Endothelial cell (in vitro differentiated cells): Measurements from ENCODE around the gene MXRA7. TPM values are rescaled to one million over a fixed set of nuclear protein-coding genes. Genes with fewer than 3 reads are reported as not detected.
A peak's percentile ranks its signal among the peaks of the same experiment; 100 is the strongest.

Source experiments
- DNase-seq: peaks from one replicate; pipeline ENCODE4 v3.0.0; 2021; ENCODE audit warnings: low spot score
- H3K27ac Mint-ChIP-seq: one replicate; pipeline ENCODE4 v1.8.0; 2021; ENCODE audit warnings: mixed read lengths, inconsistent platforms; ENCODE audit not compliant: unreplicated experiment
- H3K27me3 Mint-ChIP-seq: one replicate; pipeline ENCODE4 v1.8.0; 2021; ENCODE audit warnings: mild to moderate bottlenecking, moderate library complexity, mixed read lengths, inconsistent platforms; ENCODE audit not compliant: unreplicated experiment
- H3K36me3 Mint-ChIP-seq: one replicate; pipeline ENCODE4 v1.8.0; 2021; ENCODE audit warnings: mild to moderate bottlenecking, low read depth, mixed read lengths, inconsistent platforms; ENCODE audit not compliant: unreplicated experiment
- H3K4me1 Mint-ChIP-seq: one replicate; pipeline ENCODE4 v1.8.0; 2021; ENCODE audit warnings: mild to moderate bottlenecking, mixed read lengths, inconsistent platforms; ENCODE audit not compliant: unreplicated experiment
- H3K4me3 Mint-ChIP-seq: one replicate; pipeline ENCODE4 v1.8.0; 2021; ENCODE audit warnings: mild to moderate bottlenecking, mixed read lengths, inconsistent platforms; ENCODE audit not compliant: unreplicated experiment
- H3K9me3 Mint-ChIP-seq: one replicate; pipeline ENCODE4 v1.8.0; 2021; ENCODE audit warnings: mixed read lengths, inconsistent platforms; ENCODE audit not compliant: unreplicated experiment
- CTCF ChIP-seq: fragments of 200-600 bp; sonication (generic); IDR thresholded peaks from one replicate; pipeline ENCODE4 v1.5.0; 2021; ENCODE audit warnings: antibody characterized with exemption; ENCODE audit not compliant: unreplicated experiment
- total RNA-seq: library from RNA; stranded (reverse); fragmentation: NEBNext Ultra II Directional; extraction: Animal tissue kit (Norgen Biotek cat#: 25700); gene quantifications from one replicate; pipeline ENCODE4 v1.2.1, GENCODE V29; 2021; ENCODE audit not compliant: unreplicated experiment

MXRA7 gene
- total RNA-seq, 1 donor from 2014 or later, result 51.6 TPM

DNA sequence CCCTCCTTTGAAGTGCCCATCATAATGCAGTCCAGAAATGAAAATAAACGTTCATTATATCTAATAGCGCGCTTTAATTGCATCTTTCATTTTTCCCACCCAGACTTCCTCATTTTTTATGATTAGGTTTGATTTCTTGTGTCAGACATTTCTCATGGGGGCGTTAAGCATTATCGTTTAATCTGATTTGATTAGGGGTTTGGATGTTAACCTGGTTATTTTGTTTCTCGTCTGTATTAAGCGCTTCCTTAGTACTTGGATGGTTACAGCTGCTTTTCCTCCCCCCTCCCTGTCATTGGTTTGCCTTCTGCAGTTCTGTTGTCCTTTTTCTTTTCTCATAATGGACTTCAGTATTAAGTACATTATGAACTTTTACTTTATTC is 27.7 kb upstream of the MXRA7 start:
- no peaks in the 10 kb centered on the region for H3K9me3 Mint-ChIP-seq
- H3K4me3 Mint-ChIP-seq, result peak overlapping the region; percentile 96
- H3K27ac Mint-ChIP-seq, result peak overlapping the region; percentile 94
- H3K36me3 Mint-ChIP-seq, result peaks cover 28% of the 10 kb centered on the region
- TF ChIP-seq CTCF, result no peak
- peaks cover 14% of the 10 kb centered on the region for H3K27me3 Mint-ChIP-seq
- no peak for DNase-seq
- H3K4me1 Mint-ChIP-seq, result peaks cover 34% of the 10 kb centered on the region

DNA sequence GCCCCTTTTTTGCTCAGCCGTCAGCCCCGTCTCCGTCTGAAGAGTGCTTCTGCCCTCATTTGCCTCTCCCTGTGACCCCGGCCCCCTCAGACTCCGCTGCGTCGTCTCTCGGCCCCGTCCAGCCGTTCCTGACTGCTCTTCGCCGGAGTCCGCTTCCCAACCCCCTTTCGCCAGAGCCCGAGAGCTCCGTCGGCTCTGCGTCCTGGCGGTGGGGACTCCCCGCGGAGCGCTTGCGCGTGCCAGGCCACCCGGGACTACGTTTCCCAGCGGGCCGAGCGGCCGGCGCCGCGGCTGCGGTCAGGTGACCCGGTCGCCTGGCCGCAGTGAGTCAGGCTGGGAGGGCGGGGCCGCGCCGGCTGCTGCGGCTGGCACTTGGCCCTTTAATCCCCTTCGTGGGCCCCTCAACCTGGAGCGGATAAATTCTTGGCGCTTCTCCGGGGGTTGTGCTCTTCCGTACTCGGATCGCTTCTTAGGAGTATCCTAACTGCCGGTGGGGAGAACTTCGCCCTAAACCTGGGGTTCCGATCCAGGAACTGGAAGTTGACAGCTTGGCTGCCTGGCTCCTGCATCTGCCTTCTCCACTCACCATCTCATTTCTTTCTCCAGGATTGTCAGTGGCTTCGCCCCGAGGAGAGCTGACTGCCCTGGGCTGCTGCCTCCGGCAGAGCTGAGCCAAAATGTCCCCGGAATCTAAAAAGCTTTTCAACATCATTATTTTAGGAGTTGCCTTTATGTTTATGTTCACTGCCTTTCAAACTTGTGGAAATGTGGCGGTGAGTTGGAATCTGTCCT is 27.1 kb upstream of the MXRA7 start, which contains the start of gene MFSD11:
TSS of gene MFSD11 (plus strand) at position 444 of the 792 bp plus-strand sequence. CDS start at position 678, 234 bp downstream.
- Mint-ChIP-seq H3K36me3 (peaks cover 33% of the 10 kb centered on the region), H3K4me3 (peak within 1 kb of the TSS; percentile 96), H3K27ac (peak within 1 kb of the TSS; percentile 94), H3K4me1 (peaks cover 38% of the 10 kb centered on the region), H3K27me3 (peaks cover 14% of the 10 kb centered on the region), H3K9me3 (no peaks in the 10 kb centered on the region)
- no peak for TF ChIP-seq CTCF
- DNase-seq, result peak; percentile 93

GRCh38 chr17:76737082-76737675 is 26.4 kb upstream of the MXRA7 start, which contains the start of gene SRSF2:
TSS of gene SRSF2 (minus strand) at chr17:76737331. CDS start at chr17:76737160, 171 bp downstream.
- peak within 1 kb of the TSS; percentile 98 for H3K27ac Mint-ChIP-seq
- peak within 1 kb of the TSS; percentile 100 for H3K4me3 Mint-ChIP-seq
- H3K4me1 Mint-ChIP-seq, result peaks cover 38% of the 10 kb centered on the region
- TF ChIP-seq CTCF, result no peak
- peaks cover 14% of the 10 kb centered on the region for H3K27me3 Mint-ChIP-seq
- peak; percentile 99 for DNase-seq
- no peaks in the 10 kb centered on the region for H3K9me3 Mint-ChIP-seq
- H3K36me3 Mint-ChIP-seq, result peaks cover 31% of the 10 kb centered on the region

GRCh38 chr17:76736349-76737081 is 25.8 kb upstream of the MXRA7 start:
- H3K36me3 Mint-ChIP-seq, result peaks cover 31% of the 10 kb centered on the region
- H3K27me3 Mint-ChIP-seq, result peaks cover 14% of the 10 kb centered on the region
- no peak for TF ChIP-seq CTCF
- peak; percentile 77 for DNase-seq
- H3K4me3 Mint-ChIP-seq, result peak overlapping the region; percentile 100
- H3K9me3 Mint-ChIP-seq, result no peaks in the 10 kb centered on the region
- peak overlapping the region; percentile 98 for H3K27ac Mint-ChIP-seq
- H3K4me1 Mint-ChIP-seq, result peaks cover 38% of the 10 kb centered on the region
